SK-N-SH treated with all-trans-retinoic acid at 6 μM for 48 hours (cell line): ENCODE measurements around the gene PRODH2.

Source experiments
- ATAC-seq: fragments of 200-7000 bp; cut with Tn5 transposase; 3 replicates; pipeline ENCODE4 v1.9.1; 2020; ENCODE audit warnings: mild to moderate bottlenecking, moderate library complexity
- ARNTL ChIP-seq: fragments of 450-650 bp; formaldehyde crosslinking; IDR thresholded peaks from 2 replicates; pipeline ENCODE4 v1.5.0; 2020; ENCODE audit warnings: low read depth, mild to moderate bottlenecking, moderate library complexity, borderline replicate concordance
- BACH2 ChIP-seq: fragments of 250-450 bp; sonication (Bioruptor Pico); IDR thresholded peaks from 2 replicates; pipeline ENCODE4 v1.9.0; 2021; ENCODE audit warnings: mild to moderate bottlenecking, borderline replicate concordance
- CSDC2 ChIP-seq: fragments of 250-450 bp; sonication (Bioruptor Pico); IDR thresholded peaks from 2 replicates; pipeline ENCODE4 v1.5.0; 2020; ENCODE audit warnings: mild to moderate bottlenecking, moderate library complexity
- ESRRG ChIP-seq: fragments of 250-450 bp; sonication (Bioruptor Pico); IDR thresholded peaks from 2 replicates; pipeline ENCODE4 v1.6.1; 2021; ENCODE audit warnings: mild to moderate bottlenecking
- GLIS3 ChIP-seq: fragments of 250-450 bp; sonication (Bioruptor Pico); IDR thresholded peaks from 2 replicates; pipeline ENCODE4 v1.5.0; 2020; ENCODE audit warnings: mild to moderate bottlenecking, moderate library complexity
- ISL1 ChIP-seq: fragments of 250-450 bp; sonication (Bioruptor Pico); IDR thresholded peaks from 2 replicates; pipeline ENCODE4 v2.1.2; 2022; ENCODE audit warnings: mild to moderate bottlenecking, moderate library complexity
- OSR1 ChIP-seq: fragments of 250-450 bp; sonication (Bioruptor Pico); IDR thresholded peaks from 2 replicates; pipeline ENCODE4 v1.8.0; 2022; ENCODE audit warnings: moderate library complexity, mild to moderate bottlenecking, inconsistent platforms
- PATZ1 ChIP-seq: fragments of 250-450 bp; sonication (Bioruptor Pico); IDR thresholded peaks from 2 replicates; pipeline ENCODE4 v1.8.0; 2020; ENCODE audit warnings: mild to moderate bottlenecking, moderate library complexity, borderline replicate concordance
- PPARA ChIP-seq: fragments of 250-450 bp; sonication (Bioruptor Pico); IDR thresholded peaks from 2 replicates; pipeline ENCODE4 v1.5.0; 2020; ENCODE audit warnings: mild to moderate bottlenecking, borderline replicate concordance
- RARB ChIP-seq: fragments of 250-450 bp; sonication (Bioruptor Pico); IDR thresholded peaks from 2 replicates; pipeline ENCODE4 v1.8.0; 2021; ENCODE audit warnings: mild to moderate bottlenecking, moderate library complexity
- SNAI2 ChIP-seq: fragments of 250-450 bp; sonication (Bioruptor Pico); IDR thresholded peaks from 2 replicates; pipeline ENCODE4 v1.5.0; 2020; ENCODE audit warnings: mild to moderate bottlenecking, moderate library complexity
- TCF4 ChIP-seq: fragments of 250-450 bp; sonication (Bioruptor Pico); IDR thresholded peaks from 2 replicates; pipeline ENCODE4 v1.8.0; 2021; ENCODE audit warnings: mild to moderate bottlenecking, moderate library complexity, borderline replicate concordance
- TOX ChIP-seq: fragments of 250-450 bp; sonication (Bioruptor Pico); IDR thresholded peaks from 2 replicates; pipeline ENCODE4 v1.8.0; 2021; ENCODE audit warnings: mild to moderate bottlenecking, moderate library complexity, borderline replicate concordance
- TSHZ2 ChIP-seq: fragments of 250-450 bp; sonication (Bioruptor Pico); IDR thresholded peaks from 2 replicates; pipeline ENCODE4 v1.5.0; 2020; ENCODE audit warnings: mild to moderate bottlenecking, moderate library complexity
- ZC3H10 ChIP-seq: fragments of 250-450 bp; sonication (Bioruptor Pico); IDR thresholded peaks from 2 replicates; pipeline ENCODE4 v1.5.1; 2021; ENCODE audit warnings: mild to moderate bottlenecking, moderate library complexity
- ZFP3 ChIP-seq: fragments of 250-450 bp; sonication (Bioruptor Pico); IDR thresholded peaks from 2 replicates; pipeline ENCODE4 v1.5.0; 2020; ENCODE audit warnings: mild to moderate bottlenecking, moderate library complexity
- ZFP30 ChIP-seq: fragments of 450-650 bp; formaldehyde crosslinking; IDR thresholded peaks from 2 replicates; pipeline ENCODE4 v1.5.0; 2022; ENCODE audit warnings: mild to moderate bottlenecking, moderate library complexity
- ZNF565 ChIP-seq: fragments of 450-650 bp; formaldehyde crosslinking; conservative IDR thresholded peaks from 2 replicates; pipeline ENCODE4 v1.5.0; 2020; ENCODE audit warnings: low read depth, mild to moderate bottlenecking, moderate library complexity
- ZNF8 ChIP-seq: fragments of 450-650 bp; formaldehyde crosslinking; IDR thresholded peaks from 2 replicates; pipeline ENCODE4 v1.5.0; 2020; ENCODE audit warnings: mild to moderate bottlenecking, moderate library complexity
- TF ChIP-seq, protein P1 (sequence below): fragments of 250-450 bp; sonication (Bioruptor Pico); IDR thresholded peaks from 2 replicates; pipeline ENCODE4 v1.5.1; 2020; ENCODE audit warnings: low read depth, mild to moderate bottlenecking, moderate library complexity
- TF ChIP-seq, protein P2 (sequence below): fragments of 250-450 bp; sonication (Bioruptor Pico); IDR thresholded peaks from 2 replicates; pipeline ENCODE4 v1.8.0; 2021; ENCODE audit warnings: low read depth, mild to moderate bottlenecking, moderate library complexity, borderline replicate concordance

PRODH2 gene

DNA sequence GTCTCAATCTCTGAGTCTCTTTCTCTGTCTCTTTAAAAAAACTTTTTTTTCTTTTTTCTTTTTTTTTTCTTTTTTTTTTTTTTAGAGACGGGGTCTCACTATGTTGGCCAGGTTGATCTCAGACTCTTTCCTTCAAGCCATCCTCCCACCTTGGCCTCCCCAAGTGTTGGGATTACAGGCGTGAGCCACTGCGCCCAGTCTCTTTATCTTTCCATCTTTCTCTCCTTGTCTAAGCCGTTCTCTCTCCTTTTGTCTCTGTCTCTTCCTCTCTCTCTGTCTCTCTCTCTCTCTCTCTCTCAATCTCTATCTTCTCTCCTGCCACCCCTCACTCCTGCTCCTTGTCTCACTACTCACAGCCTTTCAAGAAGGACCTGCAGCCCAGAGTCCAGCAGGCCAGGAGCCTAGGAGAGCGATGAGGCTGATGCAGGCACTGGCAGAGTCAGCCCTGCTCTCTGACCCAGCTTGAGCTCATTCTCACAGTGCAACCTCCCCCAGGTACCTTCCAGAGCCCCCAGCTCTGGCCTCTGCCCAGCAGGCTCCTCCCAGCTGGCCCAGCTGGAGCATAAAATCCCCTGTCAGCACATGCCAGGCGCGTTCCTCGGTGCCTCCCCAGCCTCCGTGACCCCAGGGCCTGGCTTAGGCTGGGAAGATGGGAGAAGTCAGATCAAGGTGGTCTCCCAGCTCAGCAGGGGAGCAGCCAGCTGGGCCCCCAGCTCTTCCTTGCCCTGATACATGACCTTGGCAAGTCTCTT, 39.6 kb upstream of the PRODH2 start, which contains the start of gene NPHS1:
Gene NPHS1, minus strand, starts transcription at position 476 of the 752 bp plus-strand sequence. CDS start 667 bp downstream, outside the sequence.
- TF ChIP-seq RARB (CRISPR knock-in tag) (no peak), ESRRG (CRISPR knock-in tag) (no peak), TSHZ2 (CRISPR knock-in tag) (no peak), ZNF8 (CRISPR knock-in tag) (no peak), TOX (CRISPR knock-in tag) (no peak), ISL1 (CRISPR knock-in tag) (no peak), ZFP3 (no peak)
- ATAC-seq: no peak

GRCh38 chr19:35851213-35852028, 38.8 kb upstream of the PRODH2 start:
- no peak for ATAC-seq
- no peak for TF ChIP-seq TCF4 (CRISPR knock-in tag)

GRCh38 chr19:35848919-35849505, 36.4 kb upstream of the PRODH2 start:
- ATAC-seq: no peak
- TF ChIP-seq TOX (CRISPR knock-in tag): no peak
- no peak for TF ChIP-seq ESRRG (CRISPR knock-in tag)
- TF ChIP-seq ARNTL: no peak
- no peak for TF ChIP-seq ZNF8 (CRISPR knock-in tag)
- no peak for TF ChIP-seq OSR1 (CRISPR knock-in tag)
- TF ChIP-seq GLIS3: no peak
- TF ChIP-seq RARB (CRISPR knock-in tag): no peak
- no peak for TF ChIP-seq ZNF565 (CRISPR knock-in tag)
- TF ChIP-seq SNAI2 (CRISPR knock-in tag): no peak
- TF ChIP-seq ISL1 (CRISPR knock-in tag): no peak
- TF ChIP-seq PATZ1 (CRISPR knock-in tag): no peak
- TF ChIP-seq, all 23 proteins: peak for 0

- TF ChIP-seq ZC3H10 (no peak), PPARA (CRISPR knock-in tag) (no peak), ZNF8 (CRISPR knock-in tag) (no peak), RARB (CRISPR knock-in tag) (no peak), ZFP30 (CRISPR knock-in tag) (no peak), OSR1 (CRISPR knock-in tag) (no peak), BACH2 (CRISPR knock-in tag) (no peak), SNAI2 (CRISPR knock-in tag) (no peak), ISL1 (CRISPR knock-in tag) (no peak), CSDC2 (no peak), TSHZ2 (CRISPR knock-in tag) (no peak)
- TF ChIP-seq, protein P1, sequence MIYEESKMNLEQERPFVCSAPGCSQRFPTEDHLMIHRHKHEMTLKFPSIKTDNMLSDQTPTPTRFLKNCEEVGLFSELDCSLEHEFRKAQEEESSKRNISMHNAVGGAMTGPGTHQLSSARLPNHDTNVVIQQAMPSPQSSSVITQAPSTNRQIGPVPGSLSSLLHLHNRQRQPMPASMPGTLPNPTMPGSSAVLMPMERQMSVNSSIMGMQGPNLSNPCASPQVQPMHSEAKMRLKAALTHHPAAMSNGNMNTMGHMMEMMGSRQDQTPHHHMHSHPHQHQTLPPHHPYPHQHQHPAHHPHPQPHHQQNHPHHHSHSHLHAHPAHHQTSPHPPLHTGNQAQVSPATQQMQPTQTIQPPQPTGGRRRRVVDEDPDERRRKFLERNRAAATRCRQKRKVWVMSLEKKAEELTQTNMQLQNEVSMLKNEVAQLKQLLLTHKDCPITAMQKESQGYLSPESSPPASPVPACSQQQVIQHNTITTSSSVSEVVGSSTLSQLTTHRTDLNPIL (CRISPR knock-in tag): no peak
- TF ChIP-seq, protein P2, sequence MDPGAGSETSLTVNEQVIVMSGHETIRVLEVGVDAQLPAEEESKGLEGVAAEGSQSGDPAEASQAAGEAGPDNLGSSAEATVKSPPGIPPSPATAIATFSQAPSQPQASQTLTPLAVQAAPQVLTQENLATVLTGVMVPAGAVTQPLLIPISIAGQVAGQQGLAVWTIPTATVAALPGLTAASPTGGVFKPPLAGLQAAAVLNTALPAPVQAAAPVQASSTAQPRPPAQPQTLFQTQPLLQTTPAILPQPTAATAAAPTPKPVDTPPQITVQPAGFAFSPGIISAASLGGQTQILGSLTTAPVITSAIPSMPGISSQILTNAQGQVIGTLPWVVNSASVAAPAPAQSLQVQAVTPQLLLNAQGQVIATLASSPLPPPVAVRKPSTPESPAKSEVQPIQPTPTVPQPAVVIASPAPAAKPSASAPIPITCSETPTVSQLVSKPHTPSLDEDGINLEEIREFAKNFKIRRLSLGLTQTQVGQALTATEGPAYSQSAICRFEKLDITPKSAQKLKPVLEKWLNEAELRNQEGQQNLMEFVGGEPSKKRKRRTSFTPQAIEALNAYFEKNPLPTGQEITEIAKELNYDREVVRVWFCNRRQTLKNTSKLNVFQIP (CRISPR knock-in tag): no peak
- ATAC-seq: no peak
These were observed 35.8 kb upstream of the PRODH2 start for GRCh38 chr19:35848486-35848885.
